Erythroblast (primary cell): ENCODE data around the gene GRK4.

Experiments
- DNase-seq, 2 experiments: peaks; one replicate each; lab custom pipeline; 2025; lab: John Stamatoyannopoulos, UW
- GATA1 ChIP-seq: IDR thresholded peaks from 2 replicates; pipeline ENCODE4 v1.6.1; 2011; ENCODE audit warnings: low read depth, mild to moderate bottlenecking, control low read depth, low read length, moderate library complexity
- POLR2A ChIP-seq: IDR thresholded peaks from 2 replicates; pipeline ENCODE4 v1.6.1; 2011; ENCODE audit warnings: mild to moderate bottlenecking, low read length

Gene GRK4

GRCh38 chr4:2927016-2927695 lies 36.2 kb upstream of the GRK4 start:
- DNase-seq, result no peak
- TF ChIP-seq GATA1 (no peak), POLR2A (no peak)

GRCh38 chr4:2927696-2928075 lies 35.7 kb upstream of the GRK4 start:
- DNase-seq, result no peak
- TF ChIP-seq GATA1 (no peak), POLR2A (no peak)

- TF ChIP-seq POLR2A, result no peak
- no peak for TF ChIP-seq GATA1
- no peak for DNase-seq
Measured at GRCh38 chr4:2928242-2929176, 34.9 kb upstream of the GRK4 start.

GRCh38 chr4:2929469-2929868 lies 33.9 kb upstream of the GRK4 start:
- TF ChIP-seq GATA1 (no peak), POLR2A (no peak)
- no peak for DNase-seq

GRCh38 chr4:2930135-2930757 lies 33.1 kb upstream of the GRK4 start:
- TF ChIP-seq POLR2A, result no peak
- TF ChIP-seq GATA1, result no peak
- DNase-seq, result no peak

GRCh38 chr4:2930758-2931511 lies 32.4 kb upstream of the GRK4 start:
- DNase-seq, result peak in 1 of 2 experiments; percentile 18
- no peak for TF ChIP-seq POLR2A
- no peak for TF ChIP-seq GATA1

GRCh38 chr4:2931512-2932301 lies 31.7 kb upstream of the GRK4 start:
- TF ChIP-seq POLR2A (no peak), GATA1 (no peak)
- DNase-seq, result peak; percentile 25 to 30

- TF ChIP-seq GATA1, result no peak
- TF ChIP-seq POLR2A, result no peak
- no peak for DNase-seq
Measured at GRCh38 chr4:2932321-2932950, 30.9 kb upstream of the GRK4 start.

- TF ChIP-seq GATA1, result no peak
- no peak for TF ChIP-seq POLR2A
- DNase-seq, result peak; percentile 26 to 27
Measured at GRCh38 chr4:2932951-2933565, 30.3 kb upstream of the GRK4 start.

GRCh38 chr4:2933566-2934076 lies 29.8 kb upstream of the GRK4 start:
- DNase-seq, result no peak
- TF ChIP-seq GATA1 (no peak), POLR2A (no peak)

- DNase-seq, result peak; percentile 37 to 59
- TF ChIP-seq GATA1 (no peak), POLR2A (no peak)
Measured at GRCh38 chr4:2934077-2934812, 29.1 kb upstream of the GRK4 start.
